A673 (cell line): ENCODE data around the gene CKAP2L. TPM values are rescaled to one million over a fixed set of nuclear protein-coding genes. Genes with fewer than 3 reads are reported as not detected.
A peak's percentile ranks its signal among the peaks of the same experiment; 100 is the strongest.

Experiments
- BruUV-seq: library from RNA; stranded (reverse); fragments of 400-500 nt; replicated peaks from 2 replicates; lab custom pipeline; 2021; lab: Mats Ljungman, UMichigan
- CTCF ChIA-PET: fragments of 300-600 bp; sonication (Branson Sonifier 250); formaldehyde crosslinking; loops from one replicate; lab custom pipeline; 2022; ENCODE audit warnings: antibody characterized with exemption; lab: Charles Lee
- POLR2A ChIA-PET: fragments of 300-600 bp; sonication (Branson Sonifier 250); formaldehyde crosslinking; loops from one replicate; lab custom pipeline; 2022; ENCODE audit warnings: antibody characterized with exemption; ENCODE audit not compliant: low non-redundant PET; lab: Charles Lee
- DNase-seq: peaks from one replicate; pipeline ENCODE4 v3.0.0-alpha.2; 2015; ENCODE audit warnings: low spot score
- H3K27ac ChIP-seq: fragments of 200-600 bp; sonication (generic); 2 replicates; pipeline ENCODE4 v1.5.1; 2016; ENCODE audit warnings: mixed run types, low read depth, mild to moderate bottlenecking, mixed read lengths, antibody characterized with exemption, low read length; ENCODE audit not compliant: poor library complexity, severe bottlenecking
- H3K27me3 ChIP-seq: fragments of 200-600 bp; sonication (generic); replicated peaks from 2 replicates; pipeline ENCODE4 v1.6.1; 2017; ENCODE audit warnings: mixed run types, low read depth, mild to moderate bottlenecking, mixed read lengths, antibody characterized with exemption, low read length; ENCODE audit not compliant: insufficient read depth, poor library complexity
- H3K36me3 ChIP-seq: fragments of 200-600 bp; sonication (generic); 2 replicates; pipeline ENCODE4 v1.6.1; 2016; ENCODE audit warnings: mixed run types, mild to moderate bottlenecking, mixed read lengths, antibody characterized with exemption, low read length; ENCODE audit not compliant: insufficient read depth, poor library complexity, severe bottlenecking
- H3K4me1 ChIP-seq: fragments of 200-600 bp; sonication (generic); 2 replicates; pipeline ENCODE4 v1.6.1; 2017; ENCODE audit warnings: mixed run types, mild to moderate bottlenecking, mixed read lengths, antibody characterized with exemption, low read length; ENCODE audit not compliant: insufficient read depth, poor library complexity, severe bottlenecking
- H3K4me3 ChIP-seq: fragments of 200-600 bp; sonication (generic); 2 replicates; pipeline ENCODE4 v1.5.1; 2016; ENCODE audit warnings: low read depth, mixed run types, mild to moderate bottlenecking, mixed read lengths, low read length; ENCODE audit not compliant: poor library complexity, severe bottlenecking
- H3K9me3 ChIP-seq: fragments of 200-600 bp; sonication (generic); 2 replicates; pipeline ENCODE4 v1.6.1; 2016; ENCODE audit warnings: mixed run types, low read depth, mild to moderate bottlenecking, mixed read lengths, antibody characterized with exemption, low read length; ENCODE audit not compliant: poor library complexity, severe bottlenecking
- CTCF ChIP-seq: fragments of 300-800, 200-600 bp; sonication (generic); conservative IDR thresholded peaks from 2 replicates; pipeline ENCODE4 v1.5.1; 2017; ENCODE audit warnings: low read depth, mild to moderate bottlenecking, antibody characterized with exemption, low read length, moderate library complexity, mixed read lengths
- EZH2 ChIP-seq: fragments of 200-600 bp; sonication (generic); IDR thresholded peaks from 2 replicates; pipeline ENCODE4 v1.6.1; 2017; ENCODE audit warnings: borderline replicate concordance, low read depth, mild to moderate bottlenecking, mixed read lengths, antibody characterized with exemption, low read length; ENCODE audit not compliant: poor library complexity, severe bottlenecking
- intact Hi-C: fragments of 100-400 bp; cut with micrococcal nuclease; formaldehyde crosslinking; loops from one replicate; pipeline ENCODE4 v1.10.0; 2022; ENCODE audit not compliant: unreplicated experiment
- total RNA-seq: library from RNA; stranded (reverse); gene quantifications from 2 replicates; pipeline ENCODE4 v1.2.3, GENCODE V29; 2021

CKAP2L gene
- total RNA-seq, 1 experiment from 2014 or later, result 49.6 TPM

- BruUV-seq, result no TSS peak
- peaks cover 17% of the 10 kb centered on the region for H3K4me1 ChIP-seq
- H3K9me3 ChIP-seq, result no peaks in the 10 kb centered on the region
- TF ChIP-seq CTCF, result no peak
- TF ChIP-seq EZH2, result no peak
- H3K27ac ChIP-seq, result no peak overlapping the region
- intact Hi-C loops, result no loop called here
- ChIA-PET POLR2A (interaction anchor here (0.7 kb wide), 1 partner anchor 115 kb away, joined by 27 read pairs; no protein-coding TSS in a partner anchor), CTCF (no interaction called here)
- no peak for DNase-seq
- H3K27me3 ChIP-seq, result no peaks in the 10 kb centered on the region
- no peak overlapping the region for H3K4me3 ChIP-seq
- H3K36me3 ChIP-seq, result no peaks in the 10 kb centered on the region
Measured at GRCh38 chr2:112787294-112787693, 22.9 kb upstream of the CKAP2L start.

GRCh38 chr2:112784199-112785189 is 20.1 kb upstream of the CKAP2L start, which contains the start of gene IL1A:
TSS of gene IL1A (minus strand) at chr2:112784493. CDS start at chr2:112783770, 723 bp downstream.
- Histone ChIP-seq H3K4me1 (peaks cover 17% of the 10 kb centered on the region), H3K36me3 (no peaks in the 10 kb centered on the region), H3K27ac (no peak within 1 kb of the TSS), H3K9me3 (no peaks in the 10 kb centered on the region), H3K4me3 (no peak within 1 kb of the TSS), H3K27me3 (no peaks in the 10 kb centered on the region)
- TF ChIP-seq EZH2 (no peak), CTCF (no peak)
- BruUV-seq, result no TSS peak
- POLR2A ChIA-PET, result no interaction called here
- intact Hi-C loops, result no loop called here
- CTCF ChIA-PET, result no interaction called here
- peak; percentile 74 for DNase-seq

GRCh38 chr2:112783187-112783714 is 18.8 kb upstream of the CKAP2L start:
- no peak for DNase-seq
- intact Hi-C loops, result no loop called here
- H3K4me1 ChIP-seq, result peaks cover 17% of the 10 kb centered on the region
- POLR2A ChIA-PET, result no interaction called here
- no peaks in the 10 kb centered on the region for H3K9me3 ChIP-seq
- TF ChIP-seq CTCF (no peak), EZH2 (no peak)
- no peaks in the 10 kb centered on the region for H3K27me3 ChIP-seq
- BruUV-seq, result no TSS peak
- H3K27ac ChIP-seq, result no peak overlapping the region
- CTCF ChIA-PET, result no interaction called here
- H3K36me3 ChIP-seq, result no peaks in the 10 kb centered on the region
- H3K4me3 ChIP-seq, result no peak overlapping the region
